GM18520 (cell line): ENCODE measurements around the gene STK32B.
"Not testable (repeated sequence)": the region's sequence is repeated elsewhere in the genome, so short reads cannot be mapped to it uniquely, and the experiment has no call there.

ENCODE experiments used
- ATAC-seq: cut with Tn5 transposase; IDR thresholded peaks from one replicate; pipeline ENCODE4 v1.9.1; 2021; ENCODE audit not compliant: unreplicated experiment

Gene STK32B

DNA sequence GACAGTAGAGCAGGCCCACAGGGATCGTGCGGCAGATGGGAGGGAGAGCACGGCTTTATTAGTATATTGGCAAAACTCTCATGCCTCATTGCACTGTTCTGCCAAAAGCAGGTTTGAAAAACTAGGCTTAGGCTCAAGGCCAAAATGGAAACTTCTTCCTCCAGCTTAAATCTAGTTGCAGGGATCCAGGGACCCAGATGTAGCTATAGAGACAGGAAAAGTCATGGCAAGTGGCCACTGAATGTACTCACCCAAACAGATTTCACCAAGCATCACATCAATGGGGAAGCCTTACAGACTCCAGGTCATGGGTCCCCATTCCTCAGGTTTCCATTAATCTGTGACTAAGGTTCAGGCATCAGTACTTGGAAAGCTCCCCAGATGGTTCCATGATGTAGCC, 149.2 kb downstream of the STK32B start:
- no peak for ATAC-seq

DNA sequence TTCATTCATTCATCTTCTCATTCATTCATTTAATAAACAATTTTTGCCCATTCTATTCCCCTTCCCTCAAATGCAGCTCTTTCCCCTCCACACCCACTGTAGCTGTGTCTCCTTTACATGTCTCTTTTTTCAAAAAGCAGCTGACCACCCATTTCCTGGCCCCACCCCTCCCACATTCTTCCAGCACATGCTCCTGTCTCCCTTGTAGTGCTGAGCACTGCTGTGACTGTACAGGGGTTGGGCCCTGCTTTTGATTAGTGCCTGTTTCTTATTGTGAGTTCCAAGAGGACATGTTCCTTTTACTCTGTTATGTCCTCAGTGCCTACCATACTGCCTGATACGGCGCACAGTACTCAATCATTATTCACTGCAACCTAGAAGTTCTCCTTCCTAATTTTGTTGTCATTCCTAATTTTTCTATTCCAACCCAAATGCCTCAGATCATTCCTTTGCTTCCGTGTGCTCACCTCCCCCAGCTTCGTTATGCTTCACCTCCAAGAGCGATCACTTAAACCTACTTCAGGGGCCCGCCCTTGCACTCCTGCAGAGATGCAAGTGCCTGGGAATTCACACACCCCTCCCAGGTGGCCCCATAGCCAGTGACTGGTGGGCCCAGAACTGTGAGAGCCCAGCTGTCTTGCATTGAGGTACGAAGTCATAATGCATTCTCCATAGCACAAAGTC, 152.2 kb downstream of the STK32B start:
- no peak for ATAC-seq

DNA sequence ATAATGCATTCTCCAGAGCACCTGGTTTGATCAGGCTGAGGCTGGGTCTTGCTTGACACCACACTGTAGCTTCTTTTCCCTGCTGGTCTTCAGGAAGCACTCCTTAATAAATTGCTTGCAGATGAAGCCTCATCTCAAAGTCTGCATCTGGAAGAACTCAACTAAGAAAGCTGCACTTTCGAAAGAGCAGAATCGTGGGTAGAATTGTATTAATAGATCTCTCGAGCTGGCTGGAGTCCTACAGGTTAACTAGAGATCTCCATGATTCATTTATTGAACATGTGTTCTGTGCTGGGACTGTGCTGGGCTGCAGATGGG, 152.7 kb downstream of the STK32B start:
- ATAC-seq = no peak

DNA sequence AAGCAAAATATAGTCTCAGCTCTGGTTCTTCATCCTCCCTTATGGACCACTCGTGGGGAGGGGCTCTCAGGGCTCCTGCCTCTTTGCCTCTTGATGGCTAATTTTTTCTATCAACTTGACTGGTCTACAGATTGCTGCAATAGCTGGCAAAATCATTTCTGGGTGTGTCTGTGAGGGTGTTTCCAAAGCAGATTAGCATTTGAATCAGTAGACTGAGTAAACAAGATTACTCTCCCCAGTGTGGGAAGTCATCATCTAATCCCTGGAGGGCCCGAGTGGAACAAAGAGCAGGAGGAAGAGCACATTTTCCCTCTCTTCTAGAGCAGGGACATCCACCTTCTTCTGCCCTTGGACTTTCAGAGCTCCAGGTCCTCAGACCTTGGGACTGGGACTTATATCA, 153.5 kb downstream of the STK32B start:
- ATAC-seq = no peak

DNA sequence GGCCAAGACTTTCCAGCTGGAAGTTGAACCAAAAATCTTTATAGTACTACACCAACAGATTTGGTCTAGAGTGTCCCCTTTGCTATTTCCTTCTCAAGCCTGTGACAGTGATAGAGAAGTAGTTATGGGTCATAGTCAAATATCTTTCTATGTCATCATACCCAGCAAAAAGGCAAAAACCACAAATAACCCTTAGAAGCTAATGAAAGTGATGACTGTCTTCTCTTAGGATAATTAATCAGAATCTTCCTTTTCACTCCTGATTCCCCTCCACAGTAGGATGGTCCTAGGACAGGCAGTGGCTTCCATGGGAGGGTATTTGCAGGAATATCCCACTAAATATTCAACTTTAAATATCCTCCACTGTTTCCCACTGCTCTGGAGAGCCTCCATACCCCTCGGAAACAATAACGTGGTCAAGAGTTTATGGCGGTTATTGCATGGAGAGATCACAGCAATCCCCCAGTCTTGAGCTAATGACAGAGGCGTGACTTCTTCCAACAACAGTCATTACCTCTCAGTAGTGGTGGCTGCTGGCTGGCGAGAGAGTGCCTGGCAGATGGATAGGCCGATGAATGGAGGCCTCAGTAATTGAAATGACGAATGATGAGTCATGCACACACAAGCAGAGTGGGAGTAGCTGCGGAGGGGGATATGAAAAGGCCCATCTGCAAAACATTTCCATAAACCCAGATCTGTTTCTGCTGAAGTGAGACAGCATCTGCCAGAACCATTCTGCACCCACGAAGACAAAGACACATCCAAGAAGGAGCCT, 154.9 kb downstream of the STK32B start:
- no peak for ATAC-seq

DNA sequence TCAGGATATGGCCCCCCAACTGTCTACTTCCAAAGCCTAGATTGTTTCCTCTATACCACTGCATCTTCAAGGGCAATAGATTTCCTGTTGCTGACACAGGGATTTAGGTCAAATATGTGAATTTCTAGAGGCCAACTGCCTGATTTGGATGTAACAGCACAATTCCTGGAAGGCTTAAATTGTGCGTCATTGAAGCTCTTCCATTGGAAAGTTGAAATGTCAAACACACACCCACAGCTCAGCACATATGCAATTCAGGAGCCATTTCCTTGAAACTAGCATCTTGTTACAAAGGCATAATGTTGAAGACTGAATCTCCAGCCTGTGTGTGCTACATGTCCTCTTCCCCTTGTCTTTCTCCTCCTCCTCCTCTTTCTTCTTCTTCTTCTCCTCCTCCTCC, 158.6 kb downstream of the STK32B start:
- no peak for ATAC-seq

DNA sequence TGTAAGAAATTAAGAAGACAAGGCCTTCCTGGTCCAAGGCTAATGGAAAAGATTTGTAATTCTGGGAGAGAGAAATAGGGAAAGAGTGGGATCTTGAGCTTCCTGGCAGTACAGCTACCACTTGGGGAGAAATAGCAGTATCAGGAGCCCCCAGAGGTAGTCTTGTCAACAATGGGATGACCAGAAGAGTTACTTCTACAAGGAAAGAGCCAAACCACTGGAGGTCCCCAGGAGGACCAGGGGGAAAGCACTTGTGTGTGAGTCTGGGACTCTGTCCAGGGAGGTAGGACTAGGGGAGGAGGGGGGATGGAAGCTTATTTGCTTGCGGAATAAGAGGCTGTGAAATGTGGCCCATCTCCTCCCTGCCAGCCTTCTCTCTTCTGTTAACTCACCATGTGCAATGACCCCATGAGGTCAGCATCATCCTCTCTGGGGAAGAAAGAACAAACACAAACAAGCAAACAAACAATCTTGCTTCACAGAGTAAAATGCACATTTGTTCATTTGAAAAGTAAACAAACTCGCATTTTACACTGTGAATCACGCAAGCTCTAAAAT, 160.1 kb downstream of the STK32B start:
- ATAC-seq = no peak

DNA sequence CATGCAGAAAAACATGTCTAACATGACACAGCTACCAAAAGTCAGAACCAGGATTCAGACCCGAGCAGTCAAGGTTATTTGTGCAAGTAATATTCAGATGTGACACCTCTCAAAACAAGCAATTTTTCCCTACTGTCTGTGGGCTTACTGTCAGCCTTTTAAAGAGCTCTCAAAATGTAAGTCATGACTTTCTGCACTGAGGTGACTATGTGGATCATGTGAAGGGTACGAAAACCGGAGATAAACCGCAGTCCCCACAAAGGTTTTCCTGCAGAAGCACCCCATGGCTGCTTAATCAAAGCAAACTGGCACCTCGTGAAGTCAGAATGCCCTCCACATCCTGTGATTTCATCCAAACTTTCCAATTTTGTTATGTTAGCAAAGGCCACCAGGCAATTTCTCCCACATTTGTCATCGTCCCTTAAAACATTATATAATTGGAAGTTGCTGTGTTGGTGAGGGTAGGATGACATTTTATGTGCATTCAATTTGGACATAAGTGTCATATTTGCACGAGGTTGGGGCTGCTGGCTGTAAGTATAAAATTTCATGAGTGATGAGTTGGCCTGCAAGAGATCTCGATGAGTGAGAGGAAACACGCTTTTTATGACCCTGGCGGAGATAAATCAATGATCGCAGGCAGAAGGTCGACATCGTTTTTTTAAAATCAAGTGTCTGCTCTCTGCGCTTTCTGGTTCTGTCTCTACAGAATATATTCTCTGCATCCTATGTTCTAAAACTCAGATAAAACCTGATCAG, 161.2 kb downstream of the STK32B start:
- ATAC-seq = no peak

DNA sequence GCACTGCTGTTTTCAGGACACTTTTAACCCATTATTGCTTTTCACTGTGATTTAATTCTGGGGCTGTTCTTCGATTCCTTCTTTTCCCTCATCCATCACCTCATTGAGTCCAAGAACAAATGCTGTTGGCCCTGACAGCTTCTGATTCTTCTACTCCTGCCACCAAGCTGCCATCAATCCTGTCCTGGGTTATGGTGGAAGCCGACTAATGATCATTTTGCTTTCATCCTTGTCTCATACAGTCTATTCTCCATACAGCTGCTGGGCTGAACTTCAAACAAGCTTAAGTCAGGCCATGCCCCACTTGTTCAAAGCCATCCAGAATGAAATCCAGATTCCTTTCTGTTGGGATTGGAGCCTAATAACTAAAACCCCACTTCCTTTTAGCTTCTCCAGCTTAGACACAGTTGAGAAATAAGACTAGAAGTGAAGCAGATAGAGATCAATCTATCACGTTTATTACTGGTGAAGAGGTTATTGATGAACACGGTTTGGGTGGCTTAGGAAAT, 161.9 kb downstream of the STK32B start:
- no peak for ATAC-seq

DNA sequence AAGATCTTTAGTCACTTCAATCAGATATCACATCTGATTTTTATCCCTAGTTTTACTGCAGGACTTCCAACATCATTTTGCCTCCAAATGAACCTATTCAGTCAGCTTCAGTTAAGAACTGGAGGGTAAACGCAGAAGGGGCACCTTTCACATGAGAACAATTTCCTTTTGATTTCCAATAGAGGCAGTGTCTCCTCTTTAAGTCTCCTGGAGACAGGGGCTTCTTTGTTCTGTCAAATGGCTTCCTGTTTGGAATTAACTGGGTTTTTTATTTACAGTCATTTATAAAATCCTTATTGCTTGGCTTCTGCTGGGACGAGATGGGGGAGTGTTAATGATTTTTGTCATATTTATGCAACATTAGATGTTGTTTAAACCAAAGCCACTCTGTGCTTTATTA, 164.0 kb downstream of the STK32B start:
- ATAC-seq = no peak

DNA sequence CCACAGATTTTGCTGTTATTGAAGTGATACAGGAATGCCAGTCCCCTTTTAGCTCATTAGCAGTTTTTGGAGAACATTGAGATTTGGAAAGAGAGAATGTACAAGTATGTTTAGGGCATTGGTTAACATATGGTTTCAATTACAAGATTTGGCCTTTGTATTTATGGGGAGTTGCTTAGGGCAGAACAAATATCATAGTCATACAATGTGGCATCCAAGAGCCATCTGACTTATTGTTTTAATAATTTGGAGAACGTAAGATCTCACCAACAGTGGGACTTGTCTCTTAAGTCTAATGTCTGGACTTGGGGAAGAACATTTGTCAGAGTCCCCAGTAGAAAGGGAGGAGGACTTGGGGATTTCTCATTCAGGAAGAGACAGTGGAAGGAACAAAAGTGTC, 166.1 kb downstream of the STK32B start:
- ATAC-seq = no peak

DNA sequence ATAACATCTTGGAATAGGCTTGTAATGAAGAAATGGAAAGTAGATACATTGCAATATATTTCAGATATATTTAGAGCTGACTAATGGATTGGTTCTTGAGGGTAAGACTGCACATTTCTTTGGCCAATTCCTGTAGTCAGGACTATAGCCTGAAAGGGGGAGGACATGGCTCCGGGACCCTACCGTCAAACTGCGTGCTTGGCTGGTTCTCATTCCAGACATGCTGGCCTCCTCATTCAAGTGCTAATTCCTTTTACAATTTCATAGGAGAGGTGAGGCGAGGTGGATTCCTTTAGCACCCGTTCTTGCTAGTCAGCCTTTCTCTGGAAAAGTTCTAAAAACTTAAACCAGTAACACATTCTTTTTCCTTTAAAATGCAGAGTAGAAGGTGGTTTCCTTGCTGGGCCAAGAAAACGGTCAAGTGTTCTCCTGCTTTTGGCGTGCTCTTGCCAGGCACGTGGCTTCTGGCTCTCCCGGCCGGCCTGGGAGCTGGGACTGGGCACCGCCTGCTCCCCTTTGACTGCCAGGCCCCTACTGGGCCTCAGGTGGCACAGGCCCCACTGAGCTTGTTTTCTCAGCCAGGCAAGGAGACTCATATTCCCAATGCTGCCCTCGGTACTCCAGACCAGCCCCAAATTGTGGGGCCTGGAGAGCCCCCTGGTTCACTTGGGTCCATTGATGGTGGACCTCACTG, 167.2 kb downstream of the STK32B start:
- ATAC-seq = no peak

DNA sequence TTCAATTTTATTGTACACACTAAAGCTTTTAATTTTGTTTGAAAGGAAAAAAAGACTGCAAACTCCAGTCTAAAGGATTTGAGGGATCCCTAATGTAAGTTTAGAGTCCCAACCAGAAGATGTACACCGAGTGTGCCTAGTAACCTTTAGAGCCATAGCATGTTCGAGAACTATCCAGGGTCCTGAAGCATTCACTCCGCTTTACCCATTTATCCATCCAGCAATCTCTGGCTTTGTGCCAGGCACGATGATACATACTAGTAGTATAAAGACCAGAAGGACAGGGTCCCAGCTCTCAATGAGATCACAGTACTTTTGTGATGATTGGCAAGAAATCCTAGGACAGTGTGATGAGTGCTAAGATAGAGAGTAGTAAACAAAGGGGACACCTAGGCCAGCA, 168.7 kb downstream of the STK32B start:
- ATAC-seq = no peak

DNA sequence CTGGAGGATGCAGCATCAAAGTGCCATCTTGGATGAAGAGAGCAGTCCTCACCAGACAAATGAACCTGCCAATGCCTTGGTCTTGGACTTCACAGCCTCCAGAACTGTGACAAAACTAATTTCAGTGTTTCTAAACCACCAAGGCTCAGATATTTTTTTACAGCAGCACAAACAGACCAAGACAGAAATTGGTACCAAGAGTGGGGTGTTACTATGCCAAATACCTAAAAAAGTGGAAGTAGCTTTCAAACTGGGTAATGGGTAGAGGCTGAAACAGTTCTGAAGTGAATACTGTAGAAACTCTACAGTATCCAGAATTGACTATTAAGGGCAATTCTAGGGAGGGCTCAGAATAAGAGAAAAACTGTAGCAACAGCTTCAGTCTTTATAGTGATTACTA, 170.8 kb downstream of the STK32B start:
- ATAC-seq = no peak

DNA sequence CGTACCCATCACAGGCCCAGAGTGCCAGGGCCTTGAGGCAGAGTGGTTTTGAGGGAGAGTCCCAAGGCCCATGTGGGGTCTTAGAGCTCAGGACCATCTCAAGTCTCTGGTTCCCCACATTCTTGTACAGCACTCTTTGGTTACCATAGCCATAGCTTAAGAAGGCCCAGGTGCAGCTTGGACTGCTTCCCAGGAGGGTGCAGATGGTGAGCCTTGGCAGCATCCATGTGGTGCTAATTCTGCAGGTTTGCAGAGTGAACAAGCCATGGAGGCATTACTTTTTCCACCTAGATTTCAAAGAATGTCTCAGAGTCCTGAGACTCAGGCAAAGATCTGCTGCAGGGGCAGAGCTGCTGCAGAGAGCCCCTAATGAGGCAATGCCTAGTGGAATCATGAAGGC, 171.7 kb downstream of the STK32B start:
- no peak for ATAC-seq

DNA sequence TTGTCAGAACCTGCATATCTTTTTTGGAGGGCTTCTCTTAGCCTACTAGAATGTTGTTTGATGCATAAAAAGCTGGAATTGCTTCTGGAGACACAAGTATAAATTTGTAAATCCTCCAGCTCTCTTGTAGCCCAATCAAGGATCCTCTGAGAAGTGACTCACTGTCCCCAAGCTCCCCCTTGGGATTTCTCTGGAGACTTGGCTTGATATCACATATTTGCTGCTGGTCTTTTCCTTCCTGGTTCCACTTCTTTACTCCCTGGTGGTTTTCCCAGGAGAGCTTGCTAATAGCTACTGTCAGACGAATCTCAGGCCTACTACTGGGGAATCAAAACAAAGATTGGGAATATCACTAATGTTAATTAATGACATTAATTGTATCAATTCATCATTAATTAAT, 173.1 kb downstream of the STK32B start:
- no peak for ATAC-seq

DNA sequence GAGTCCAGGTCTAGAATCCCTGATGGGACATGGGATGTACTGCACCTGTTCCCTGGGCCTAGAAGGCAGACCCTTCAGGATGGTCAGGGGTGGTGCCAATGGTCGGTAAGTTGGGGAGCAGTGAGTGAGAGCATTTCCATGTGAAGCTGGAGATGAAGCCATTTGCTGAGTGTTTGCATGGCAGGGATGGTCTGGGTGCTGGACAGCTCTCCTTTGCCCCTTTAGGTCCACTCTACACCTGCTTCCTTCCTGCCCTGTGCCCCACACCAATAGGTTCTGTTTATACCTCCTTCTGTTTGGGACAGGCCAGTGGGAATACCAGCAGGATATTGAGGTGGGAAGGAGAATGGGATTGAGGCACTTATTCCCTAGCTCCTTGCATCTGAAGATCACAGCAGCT, 181.3 kb downstream of the STK32B start:
- no peak for ATAC-seq

DNA sequence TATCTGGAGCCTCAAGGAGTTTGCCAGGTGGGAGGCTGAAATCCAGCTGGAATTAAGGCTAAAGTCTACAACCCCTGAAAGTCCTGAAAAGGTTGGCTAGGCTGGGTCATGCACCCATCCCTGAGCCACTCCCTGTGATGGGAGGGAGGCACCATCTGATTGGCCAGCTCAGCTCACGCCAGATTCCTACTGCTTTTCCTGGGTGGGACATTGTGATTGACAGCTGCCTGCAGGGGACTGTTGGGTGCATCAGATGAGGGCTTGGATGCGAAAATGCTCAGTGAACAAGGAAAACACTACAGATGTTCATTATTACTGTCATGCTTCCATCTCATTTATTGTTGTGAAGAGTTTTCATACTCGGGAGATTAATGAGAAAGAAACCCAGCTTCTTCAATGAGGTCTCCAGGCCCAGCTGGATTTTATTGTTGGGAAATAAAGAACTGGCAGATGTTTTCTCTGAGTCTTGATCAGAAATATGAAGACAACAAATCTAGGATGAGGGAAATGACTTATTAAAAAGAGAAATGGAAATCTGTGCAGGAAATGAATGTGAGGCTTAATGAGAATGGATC, 185.9 kb downstream of the STK32B start:
- no peak for ATAC-seq

DNA sequence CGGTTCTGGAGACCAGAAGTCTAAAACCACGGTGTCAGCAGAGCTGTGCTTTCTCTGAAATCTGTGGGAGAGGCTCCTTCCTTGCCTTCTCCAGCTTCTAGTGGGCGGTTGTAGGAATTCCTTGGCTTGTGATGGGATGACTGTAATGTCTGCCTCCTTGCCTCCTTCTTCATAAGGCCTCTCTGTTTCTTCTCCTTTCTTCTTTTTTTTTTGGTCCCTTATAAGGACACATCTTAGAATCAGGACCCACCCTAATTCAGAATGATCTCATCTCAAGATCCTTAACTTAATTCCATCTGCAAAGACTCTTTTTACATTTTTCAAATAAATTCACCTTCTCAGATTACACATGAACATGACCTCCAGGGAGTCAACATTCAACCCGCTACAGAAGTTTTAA, 186.9 kb downstream of the STK32B start:
- no peak for ATAC-seq

DNA sequence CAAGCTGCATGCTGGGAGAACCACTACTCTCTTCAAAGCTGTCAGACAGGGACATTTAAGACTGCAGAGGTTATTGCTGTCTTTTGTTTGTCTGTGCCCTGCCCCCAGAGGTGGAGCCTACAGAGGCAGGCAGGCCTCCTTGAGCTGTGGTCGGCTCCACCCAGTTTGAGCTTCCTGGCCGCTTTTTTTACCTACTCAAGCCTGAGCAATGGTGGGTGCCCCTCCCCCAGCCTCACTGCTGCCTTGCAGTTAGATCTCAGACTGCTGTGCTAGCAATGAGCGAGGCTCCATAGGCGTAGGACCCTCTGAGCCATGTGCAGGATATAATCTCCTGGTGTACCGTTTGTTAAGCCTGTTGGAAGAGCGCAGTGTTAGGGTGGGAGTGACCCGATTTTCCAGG, 195.8 kb downstream of the STK32B start:
- ATAC-seq = not testable (repeated sequence)

DNA sequence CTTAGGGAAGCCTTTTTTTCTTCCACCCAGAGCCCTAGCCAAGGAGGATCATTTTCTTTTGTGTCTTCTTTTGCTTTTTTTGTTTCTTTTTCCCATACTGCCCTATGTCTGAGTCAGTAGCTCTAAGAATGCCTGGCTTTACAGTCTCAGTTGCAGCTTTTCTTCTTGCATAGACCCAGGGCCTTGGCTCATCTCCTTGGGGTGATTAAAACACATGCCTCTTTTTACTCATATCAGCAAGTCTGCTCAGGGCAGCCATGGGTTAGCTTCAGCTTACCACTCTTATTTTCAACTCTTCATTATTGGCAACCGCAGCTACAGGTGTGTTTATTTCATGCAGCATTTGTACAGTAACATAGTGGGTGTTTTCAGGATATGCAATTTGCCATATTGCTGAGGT, 196.5 kb downstream of the STK32B start:
- ATAC-seq = no peak
